ENCODE results near the gene KIF17.
A peak's percentile ranks its signal among the peaks of the same experiment; 100 is the strongest.

KIF17 gene

GRCh38 chr1:20665726-20666125 is 52.1 kb downstream of the KIF17 start:
- no peak for TF ChIP-seq CTCF (conservative IDR thresholded peaks at IDR 0.05; ENCODE audit: control insufficient read depth, insufficient read depth, low read depth, low read length)
- H3K4me3 ChIP-seq (ENCODE audit: control insufficient read depth, low read depth, low read length), result no peak overlapping the region
- no peak for DNase-seq (ENCODE audit: low read depth)

DNA sequence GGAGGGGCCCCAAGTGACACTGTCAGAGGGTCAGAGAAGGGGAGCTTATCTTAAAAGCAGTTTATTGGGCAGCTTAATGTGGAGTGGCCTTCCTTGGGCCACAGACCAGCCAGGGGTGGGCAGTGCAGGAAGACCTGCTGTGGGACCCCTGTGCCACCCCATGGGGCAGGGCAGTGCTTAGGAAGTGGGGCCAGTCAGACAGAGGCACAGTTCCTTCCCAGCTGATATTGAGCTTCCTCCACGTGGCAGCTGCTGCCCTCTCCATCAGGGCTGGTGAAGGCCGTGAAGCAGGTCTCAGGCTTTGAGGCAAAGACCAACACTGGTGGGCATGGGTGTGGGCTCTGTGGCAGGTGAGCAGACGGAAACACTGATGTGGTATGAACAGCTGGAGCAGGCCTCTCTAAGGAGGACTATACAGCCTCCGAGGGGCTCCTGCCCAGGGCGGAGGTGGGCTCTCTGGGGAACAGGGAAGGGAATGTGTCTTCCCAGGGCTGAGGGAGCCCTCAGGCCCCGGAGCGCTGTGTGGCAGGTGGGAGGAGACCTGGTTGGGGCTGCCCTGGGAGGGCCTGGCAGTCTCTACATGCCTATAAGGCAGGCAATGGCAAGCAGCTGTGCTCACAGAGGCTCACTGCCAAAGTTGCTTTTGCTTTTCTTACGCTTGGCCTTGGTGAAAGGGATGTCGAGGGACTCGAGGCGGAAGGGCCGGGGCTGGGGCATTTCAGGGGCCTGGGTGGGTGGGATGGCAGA is 53.7 kb downstream of the KIF17 start:
- no peak overlapping the region for H3K4me3 ChIP-seq (ENCODE audit: control insufficient read depth, low read depth, low read length)
- no peak for DNase-seq (ENCODE audit: low read depth)
- TF ChIP-seq CTCF (conservative IDR thresholded peaks at IDR 0.05; ENCODE audit: control insufficient read depth, insufficient read depth, low read depth, low read length), result no peak

- H3K4me3 ChIP-seq (ENCODE audit: control insufficient read depth, low read depth, low read length), result no peak overlapping the region
- no peak for DNase-seq (ENCODE audit: low read depth)
- no peak for TF ChIP-seq CTCF (conservative IDR thresholded peaks at IDR 0.05; ENCODE audit: control insufficient read depth, insufficient read depth, low read depth, low read length)
Measured at GRCh38 chr1:20663365-20663764, 54.4 kb downstream of the KIF17 start.

DNA sequence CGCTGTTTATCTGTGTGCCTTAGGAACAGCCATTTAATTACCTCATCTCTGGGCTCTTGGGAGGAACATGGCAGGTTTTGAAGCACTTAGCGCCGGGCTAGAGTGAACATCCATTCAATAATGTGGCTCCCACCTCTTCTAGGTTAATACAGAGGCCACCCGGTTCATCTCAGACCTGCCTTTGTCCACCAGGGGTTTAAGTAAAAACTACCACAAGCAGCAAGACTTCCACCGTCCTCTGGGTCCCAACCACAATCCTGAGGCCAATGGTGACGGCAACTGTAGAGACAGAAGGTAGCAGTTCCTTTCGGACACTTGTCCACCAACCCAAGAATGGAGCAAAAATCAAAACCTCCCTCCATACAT is 55.7 kb downstream of the KIF17 start:
- peak overlapping the region; percentile 94 for H3K4me3 ChIP-seq (ENCODE audit: control insufficient read depth, low read depth, low read length)
- no peak for DNase-seq (ENCODE audit: low read depth)
- TF ChIP-seq CTCF (conservative IDR thresholded peaks at IDR 0.05; ENCODE audit: control insufficient read depth, insufficient read depth, low read depth, low read length), result no peak

- peak within 1 kb of the TSS; percentile 94 for H3K4me3 ChIP-seq (ENCODE audit: control insufficient read depth, low read depth, low read length)
- peak; percentile 96 for DNase-seq (ENCODE audit: low read depth)
- peak; percentile 47 for TF ChIP-seq CTCF (conservative IDR thresholded peaks at IDR 0.05; ENCODE audit: control insufficient read depth, insufficient read depth, low read depth, low read length)
Measured at GRCh38 chr1:20661207-20662109, 56.3 kb downstream of the KIF17 start, which contains the start of gene DDOST. DDOST (minus strand) TSS chr1:20661369; CDS start chr1:20661350, 19 bp downstream.

DNA sequence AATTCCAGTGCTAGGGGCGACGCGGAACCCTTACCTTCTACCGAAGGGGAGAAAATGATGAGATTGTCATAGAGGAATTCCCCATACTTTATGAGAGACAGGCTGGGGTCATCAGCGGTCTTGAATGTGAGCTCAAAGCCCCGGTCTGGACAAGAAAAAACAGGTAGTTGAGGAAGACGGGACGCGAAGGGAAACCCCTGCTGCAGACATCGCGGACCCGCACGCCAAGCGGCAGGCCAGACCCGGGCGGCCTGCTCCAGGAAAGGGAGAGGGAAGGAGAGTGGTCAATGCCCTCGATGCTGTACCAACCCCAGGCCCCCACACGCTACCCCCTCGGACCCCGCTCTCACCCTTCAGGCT is 57.0 kb downstream of the KIF17 start:
- no peak for TF ChIP-seq CTCF (conservative IDR thresholded peaks at IDR 0.05; ENCODE audit: control insufficient read depth, insufficient read depth, low read depth, low read length)
- DNase-seq (ENCODE audit: low read depth), result no peak
- peak overlapping the region; percentile 94 for H3K4me3 ChIP-seq (ENCODE audit: control insufficient read depth, low read depth, low read length)

Data from fibroblast of mammary gland (primary cell).